GM12873 (cell line): Measurements from ENCODE around the gene COX6B1.

ENCODE experiments used
- CTCF ChIP-seq: IDR thresholded peaks from 2 replicates; pipeline ENCODE4 v1.5.1; 2012; ENCODE audit warnings: low read depth, mild to moderate bottlenecking, moderate library complexity, low read length, control low read depth; ENCODE audit not compliant: insufficient read depth; ENCODE audit errors: missing control alignments

Gene COX6B1

GRCh38 chr19:35648017-35648961 is at the start of gene COX6B1:
COX6B1 (plus strand) TSS chr19:35648323; CDS start chr19:35651244, 2,921 bp downstream.
- TF ChIP-seq CTCF: no peak

- TF ChIP-seq CTCF: no peak
Measured at GRCh38 chr19:35601971-35602370, 46.2 kb upstream of the COX6B1 start.

- TF ChIP-seq CTCF: no peak
Measured at GRCh38 chr19:35607661-35608060, 40.5 kb upstream of the COX6B1 start.

- no peak for TF ChIP-seq CTCF
Measured at GRCh38 chr19:35608251-35608650, 39.9 kb upstream of the COX6B1 start.

GRCh38 chr19:35609851-35610353 is 38.2 kb upstream of the COX6B1 start:
- no peak for TF ChIP-seq CTCF

- no peak for TF ChIP-seq CTCF
Measured at GRCh38 chr19:35612224-35612558, 35.9 kb upstream of the COX6B1 start.

GRCh38 chr19:35612559-35613321 is 35.4 kb upstream of the COX6B1 start, which contains the start of gene HAUS5:
HAUS5 (plus strand) TSS chr19:35612735; CDS start chr19:35612795, 60 bp downstream.
- no peak for TF ChIP-seq CTCF
